ENCODE measurements around the gene GANAB. TPM values are rescaled to one million over a fixed set of nuclear protein-coding genes. Genes with fewer than 3 reads are reported as not detected.

Gene GANAB
- total and polyA plus RNA-seq, 4 donors, result 104 to 266 (median 168) TPM

GRCh38 chr11:62669420-62670161 is 23.2 kb upstream of the GANAB start:
- Histone ChIP-seq H3K4me1 (ENCODE audit: control insufficient read depth in 5 of 5, insufficient read depth in 5 of 5, low read length in 5 of 5) (peaks cover 15 to 21% (median 18%) of the 10 kb centered on the region in 5 donors), H3K9ac (ENCODE audit: insufficient read depth in 1 of 2, low read length in 2 of 2) (peak overlapping the region; percentile 3 to 11), H3K36me3 (ENCODE audit: control insufficient read depth in 4 of 4, insufficient read depth in 4 of 4, low read length in 4 of 4) (peaks cover 0 to 17% (median 15%) of the 10 kb centered on the region in 4 donors), H3K27ac (ENCODE audit: low read depth in 1 of 2, low read length in 1 of 2) (peak overlapping the region in 1 of 2 donors; percentile 8), H3K27me3 (ENCODE audit: control insufficient read depth in 3 of 3, insufficient read depth in 3 of 3, low read length in 2 of 3) (no peaks in the 10 kb centered on the region), H3K9me3 (ENCODE audit: control insufficient read depth in 4 of 4, insufficient read depth in 3 of 4, low read length in 3 of 4) (no peaks in the 10 kb centered on the region), H3K4me3 (no peak overlapping the region)
- DNase-seq (no peak), ATAC-seq (ENCODE audit: insufficient read depth, low FRiP score) (no peak)
- WGBS, 2 donors, result 79 to 89% methylated on average over 4 of the region's 4 CpGs
- no peak for TF ChIP-seq CTCF (IDR thresholded peaks at IDR 0.05; ENCODE audit: control extremely low read depth, extremely low read depth)

GRCh38 chr11:62667460-62667859 is 21.0 kb upstream of the GANAB start:
- H3K27ac ChIP-seq (ENCODE audit: low read depth in 1 of 2, low read length in 1 of 2), result no peak overlapping the region
- H3K4me1 ChIP-seq (ENCODE audit: control insufficient read depth in 5 of 5, insufficient read depth in 5 of 5, low read length in 5 of 5), result peaks cover 13 to 21% (median 15%) of the 10 kb centered on the region in 5 donors
- TF ChIP-seq CTCF (IDR thresholded peaks at IDR 0.05; ENCODE audit: control extremely low read depth, extremely low read depth), result no peak
- ATAC-seq (ENCODE audit: insufficient read depth, low FRiP score) (no peak), DNase-seq (no peak)
- H3K4me3 ChIP-seq, result no peak overlapping the region
- H3K9ac ChIP-seq (ENCODE audit: insufficient read depth in 1 of 2, low read length in 2 of 2), result no peak overlapping the region
- H3K36me3 ChIP-seq (ENCODE audit: control insufficient read depth in 4 of 4, insufficient read depth in 4 of 4, low read length in 4 of 4), result peaks cover 3 to 18% (median 16%) of the 10 kb centered on the region in 4 donors
- H3K9me3 ChIP-seq (ENCODE audit: control insufficient read depth in 4 of 4, insufficient read depth in 3 of 4, low read length in 3 of 4), result no peaks in the 10 kb centered on the region
- 89 to 91% methylated on average over 2 of the region's 2 CpGs for WGBS, 2 donors
- H3K27me3 ChIP-seq (ENCODE audit: control insufficient read depth in 3 of 3, insufficient read depth in 3 of 3, low read length in 2 of 3), result no peaks in the 10 kb centered on the region

- H3K9me3 ChIP-seq (ENCODE audit: control insufficient read depth in 4 of 4, insufficient read depth in 3 of 4, low read length in 3 of 4), result no peaks in the 10 kb centered on the region
- 58 to 73% methylated on average over 16 of the region's 16 CpGs for WGBS, 2 donors
- no peak for ATAC-seq (ENCODE audit: insufficient read depth, low FRiP score)
- no peaks in the 10 kb centered on the region for H3K27me3 ChIP-seq (ENCODE audit: control insufficient read depth in 3 of 3, insufficient read depth in 3 of 3, low read length in 2 of 3)
- H3K27ac ChIP-seq (ENCODE audit: low read depth in 1 of 2, low read length in 1 of 2), result peak overlapping the region; percentile 79 to 86
- peaks cover 7 to 21% (median 18%) of the 10 kb centered on the region in 4 donors for H3K36me3 ChIP-seq (ENCODE audit: control insufficient read depth in 4 of 4, insufficient read depth in 4 of 4, low read length in 4 of 4)
- H3K9ac ChIP-seq (ENCODE audit: insufficient read depth in 1 of 2, low read length in 2 of 2), result peak overlapping the region; percentile 48 to 82
- H3K4me1 ChIP-seq (ENCODE audit: control insufficient read depth in 5 of 5, insufficient read depth in 5 of 5, low read length in 5 of 5), result peaks cover 12 to 21% (median 15%) of the 10 kb centered on the region in 5 donors
- H3K4me3 ChIP-seq, result peak overlapping the region; percentile 79
- TF ChIP-seq CTCF (IDR thresholded peaks at IDR 0.05; ENCODE audit: control extremely low read depth, extremely low read depth), result no peak
- no peak for DNase-seq
These were observed 20.0 kb upstream of the GANAB start for GRCh38 chr11:62666259-62666926.
